ENCODE data around the gene MEGF11.

The MEGF11 gene

DNA sequence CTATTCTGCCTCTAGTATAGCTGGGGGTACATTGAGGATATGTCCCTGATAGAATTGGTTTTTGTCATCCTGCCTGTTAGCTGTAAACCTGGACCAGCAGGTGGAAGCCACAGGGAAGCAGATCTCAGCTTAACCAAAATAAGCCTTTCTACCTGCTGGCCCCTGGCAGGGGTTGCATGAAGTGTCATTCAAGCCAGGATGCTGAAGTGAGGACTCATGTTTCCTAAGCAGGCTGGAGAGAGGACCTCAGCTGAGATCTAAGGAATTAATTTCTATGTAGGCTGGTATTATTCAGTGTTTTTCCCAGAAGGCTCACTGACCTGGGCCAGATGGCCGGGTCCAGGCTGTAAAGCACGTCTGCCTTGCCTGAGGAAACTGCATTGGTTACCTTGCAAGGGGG is 128.9 kb downstream of the MEGF11 start:
- Histone ChIP-seq H3K9me3 (replicated peaks in 1 of 11) (no peaks in the 10 kb centered on the region), H3K4me3 (no peak overlapping the region), H3K36me3 (no peaks in the 10 kb centered on the region), H3K4me1 (peaks cover 0 to 46% (median 35%) of the 10 kb centered on the region in 10 experiments; a peak in 17 of 20 replicates), H3K9ac (no peak overlapping the region), H3K27me3 (peaks cover 0 to 9% (median 0%) of the 10 kb centered on the region in 11 experiments; a peak in 1 of 22 replicates), H3K27ac (no peak overlapping the region), H3K4me2 (peak overlapping the region in 7 of 11 experiments; percentile 72 to 91 (median 83); a peak in 11 of 22 replicates), H4K20me1 (peaks cover 0 to 4% (median 0%) of the 10 kb centered on the region in 11 experiments; a peak in 1 of 22 replicates)
- no peak for TF ChIP-seq Cebpa-rat (IDR thresholded peaks at IDR 0.05)

DNA sequence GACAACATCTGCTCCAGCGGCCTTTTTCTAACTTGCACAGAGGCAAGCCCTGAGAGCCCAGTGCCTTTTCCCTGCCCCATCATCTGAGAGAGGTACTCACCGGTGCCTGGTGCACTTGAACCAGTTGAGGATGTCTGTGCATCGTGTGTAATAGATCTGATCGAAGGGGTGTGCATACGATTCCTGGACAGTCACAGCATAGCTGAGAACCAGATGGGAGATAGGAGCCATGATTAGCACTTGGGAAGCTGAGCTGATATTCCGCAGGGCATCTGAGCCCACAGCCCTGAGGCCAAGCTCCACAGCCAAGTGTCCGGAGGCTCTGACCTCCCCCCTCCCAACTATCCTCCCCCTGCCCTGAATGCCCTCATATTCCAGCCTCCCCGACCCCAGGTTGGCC is 129.8 kb downstream of the MEGF11 start:
- H3K27me3 ChIP-seq, result peaks cover 0 to 9% (median 0%) of the 10 kb centered on the region in 11 experiments; a peak in 1 of 22 replicates
- no peak overlapping the region for H3K9ac ChIP-seq
- H4K20me1 ChIP-seq, result peaks cover 0 to 4% (median 0%) of the 10 kb centered on the region in 11 experiments; a peak in 1 of 22 replicates
- no peak for TF ChIP-seq Cebpa-rat (IDR thresholded peaks at IDR 0.05)
- no peak overlapping the region for H3K27ac ChIP-seq
- no peak overlapping the region for H3K4me3 ChIP-seq
- no peak overlapping the region for H3K4me2 ChIP-seq
- H3K4me1 ChIP-seq, result peaks cover 0 to 46% (median 35%) of the 10 kb centered on the region in 10 experiments; a peak in 17 of 20 replicates
- H3K36me3 ChIP-seq, result no peaks in the 10 kb centered on the region
- no peaks in the 10 kb centered on the region for H3K9me3 ChIP-seq (replicated peaks in 1 of 11)

- no peak overlapping the region for H3K4me2 ChIP-seq
- H3K36me3 ChIP-seq, result no peaks in the 10 kb centered on the region
- peaks cover 0 to 23% (median 14%) of the 10 kb centered on the region in 10 experiments; a peak in 16 of 20 replicates for H3K4me1 ChIP-seq
- H4K20me1 ChIP-seq, result no peaks in the 10 kb centered on the region
- no peak overlapping the region for H3K27ac ChIP-seq
- no peak for TF ChIP-seq Cebpa-rat (IDR thresholded peaks at IDR 0.05)
- no peak overlapping the region for H3K9ac ChIP-seq
- H3K9me3 ChIP-seq (replicated peaks in 1 of 11), result no peaks in the 10 kb centered on the region
- no peak overlapping the region for H3K4me3 ChIP-seq
- no peaks in the 10 kb centered on the region for H3K27me3 ChIP-seq
Observed at GRCh38 chr15:66120422-66120821, 133.1 kb downstream of the MEGF11 start.

GRCh38 chr15:66117841-66118240 is 135.7 kb downstream of the MEGF11 start:
- Histone ChIP-seq H3K4me3 (no peak overlapping the region), H3K4me2 (no peak overlapping the region), H3K27me3 (peaks cover 0 to 15% (median 7%) of the 10 kb centered on the region in 11 experiments; a peak in 14 of 22 replicates), H3K9ac (no peak overlapping the region), H3K27ac (no peak overlapping the region), H4K20me1 (no peaks in the 10 kb centered on the region), H3K4me1 (peaks cover 5 to 36% (median 28%) of the 10 kb centered on the region in 10 experiments; a peak in 19 of 20 replicates), H3K9me3 (replicated peaks in 1 of 11) (no peaks in the 10 kb centered on the region), H3K36me3 (no peaks in the 10 kb centered on the region)
- TF ChIP-seq Cebpa-rat (IDR thresholded peaks at IDR 0.05), result no peak

DNA sequence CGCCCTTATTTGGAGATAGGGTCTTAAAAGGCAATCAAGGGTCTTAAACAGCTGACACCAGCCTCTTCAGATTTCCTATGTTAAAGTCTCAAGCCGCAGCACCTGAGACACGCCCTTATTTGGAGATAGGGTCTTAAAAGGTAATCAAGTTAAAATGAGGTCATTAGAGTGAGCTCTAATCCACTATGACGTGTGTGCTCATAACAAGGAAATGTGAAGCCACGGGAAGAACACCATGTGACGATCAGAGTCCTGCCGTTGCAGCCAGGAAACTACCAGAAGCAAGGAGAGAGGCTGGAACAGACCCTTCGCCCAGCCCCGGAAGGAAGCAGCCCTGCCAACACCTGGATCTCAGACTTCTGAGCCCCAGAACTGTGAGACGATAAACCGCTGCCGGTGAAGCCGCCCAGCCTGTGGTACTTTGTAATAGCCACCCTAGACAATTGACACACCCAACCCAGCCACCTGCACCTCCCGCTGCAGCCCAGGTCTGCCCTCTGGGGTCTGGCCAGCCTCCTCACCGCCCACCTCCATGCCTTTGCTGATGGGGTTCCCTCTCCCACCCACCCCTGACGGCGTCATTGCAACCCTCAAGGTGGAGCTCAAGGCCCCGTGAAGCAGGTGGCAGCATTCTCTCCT is 137.9 kb downstream of the MEGF11 start:
- TF ChIP-seq Cebpa-rat (IDR thresholded peaks at IDR 0.05), result no peak
- H3K9me3 ChIP-seq (replicated peaks in 1 of 11), result no peaks in the 10 kb centered on the region
- peak overlapping the region in 8 of 11 experiments; percentile 27 to 80 (median 56); a peak in 15 of 22 replicates for H3K4me2 ChIP-seq
- H3K36me3 ChIP-seq, result no peaks in the 10 kb centered on the region
- no peak overlapping the region for H3K9ac ChIP-seq
- no peaks in the 10 kb centered on the region for H4K20me1 ChIP-seq
- peaks cover 5 to 39% (median 29%) of the 10 kb centered on the region in 10 experiments; a peak in 19 of 20 replicates for H3K4me1 ChIP-seq
- H3K4me3 ChIP-seq, result no peak overlapping the region
- peaks cover 0 to 19% (median 11%) of the 10 kb centered on the region in 11 experiments; a peak in 14 of 22 replicates for H3K27me3 ChIP-seq
- H3K27ac ChIP-seq, result no peak overlapping the region

- Histone ChIP-seq H3K36me3 (no peaks in the 10 kb centered on the region), H3K27me3 (peaks cover 0 to 19% (median 11%) of the 10 kb centered on the region in 11 experiments; a peak in 14 of 22 replicates), H3K9ac (no peak overlapping the region), H3K4me1 (peaks cover 5 to 39% (median 29%) of the 10 kb centered on the region in 10 experiments; a peak in 19 of 20 replicates), H3K4me2 (peak overlapping the region in 7 of 11 experiments; percentile 27 to 80 (median 56); a peak in 12 of 22 replicates), H3K9me3 (replicated peaks in 1 of 11) (no peaks in the 10 kb centered on the region), H4K20me1 (no peaks in the 10 kb centered on the region), H3K27ac (no peak overlapping the region), H3K4me3 (no peak overlapping the region)
- no peak for TF ChIP-seq Cebpa-rat (IDR thresholded peaks at IDR 0.05)
Observed at GRCh38 chr15:66114863-66115425, 138.6 kb downstream of the MEGF11 start.

GRCh38 chr15:66112388-66112787 is 141.2 kb downstream of the MEGF11 start:
- Histone ChIP-seq H3K4me2 (peak overlapping the region in 2 of 11 experiments; percentile 80 to 81; a peak in 4 of 22 replicates), H3K4me3 (no peak overlapping the region), H3K9me3 (replicated peaks in 1 of 11) (no peaks in the 10 kb centered on the region), H3K27me3 (peaks cover 0 to 19% (median 11%) of the 10 kb centered on the region in 11 experiments; a peak in 14 of 22 replicates), H3K27ac (no peak overlapping the region), H3K9ac (no peak overlapping the region), H3K4me1 (peaks cover 5 to 46% (median 32%) of the 10 kb centered on the region in 10 experiments; a peak in 19 of 20 replicates), H4K20me1 (no peaks in the 10 kb centered on the region), H3K36me3 (no peaks in the 10 kb centered on the region)
- TF ChIP-seq Cebpa-rat (IDR thresholded peaks at IDR 0.05), result no peak

DNA sequence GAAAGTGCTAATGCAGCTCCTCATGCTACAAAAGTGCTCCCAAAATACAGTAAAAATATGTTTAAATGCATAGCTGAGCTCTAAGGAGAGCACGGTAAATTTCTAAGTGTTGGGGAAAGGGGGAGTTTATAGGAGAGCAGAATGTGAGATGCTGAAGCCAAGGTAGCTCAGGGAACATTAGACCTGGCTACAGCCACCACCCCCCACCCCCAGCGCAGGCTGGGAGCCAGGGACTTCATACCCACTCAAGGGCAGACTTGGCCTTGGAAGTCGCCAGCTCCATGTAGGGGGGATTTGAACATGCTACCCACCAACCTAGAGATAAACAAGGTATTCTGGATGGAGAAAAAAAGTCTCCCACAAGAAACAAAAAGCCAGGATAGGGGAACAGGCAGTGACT is 142.2 kb downstream of the MEGF11 start:
- H3K27ac ChIP-seq, result no peak overlapping the region
- no peak overlapping the region for H3K9ac ChIP-seq
- no peak overlapping the region for H3K4me2 ChIP-seq
- H3K27me3 ChIP-seq, result peaks cover 0 to 19% (median 11%) of the 10 kb centered on the region in 11 experiments; a peak in 14 of 22 replicates
- H3K36me3 ChIP-seq, result no peaks in the 10 kb centered on the region
- no peak for TF ChIP-seq Cebpa-rat (IDR thresholded peaks at IDR 0.05)
- peaks cover 5 to 46% (median 32%) of the 10 kb centered on the region in 10 experiments; a peak in 19 of 20 replicates for H3K4me1 ChIP-seq
- no peaks in the 10 kb centered on the region for H4K20me1 ChIP-seq
- H3K9me3 ChIP-seq (replicated peaks in 1 of 11), result no peaks in the 10 kb centered on the region
- no peak overlapping the region for H3K4me3 ChIP-seq

- H4K20me1 ChIP-seq, result no peaks in the 10 kb centered on the region
- no peaks in the 10 kb centered on the region for H3K9me3 ChIP-seq (replicated peaks in 1 of 11)
- no peak overlapping the region for H3K4me3 ChIP-seq
- no peak overlapping the region for H3K4me2 ChIP-seq
- H3K27me3 ChIP-seq, result peaks cover 0 to 19% (median 11%) of the 10 kb centered on the region in 11 experiments; a peak in 14 of 22 replicates
- no peak overlapping the region for H3K27ac ChIP-seq
- no peaks in the 10 kb centered on the region for H3K36me3 ChIP-seq
- H3K9ac ChIP-seq, result no peak overlapping the region
- peaks cover 5 to 42% (median 30%) of the 10 kb centered on the region in 10 experiments; a peak in 19 of 20 replicates for H3K4me1 ChIP-seq
- no peak for TF ChIP-seq Cebpa-rat (IDR thresholded peaks at IDR 0.05)
Observed at GRCh38 chr15:66110864-66111263, 142.7 kb downstream of the MEGF11 start.

All from BLaER1 treated with 17β-estradiol and CSF1 and Interleukin-3, amounts not matched to agents 10 nM and 100 nM (cell line).